ENCODE measurements around the gene SUN5. TPM values are rescaled to one million over a fixed set of nuclear protein-coding genes. Genes with fewer than 3 reads are reported as not detected.

The SUN5 gene
- total and polyA plus RNA-seq, 2 donors (not counting 1 experiment from before 2014, with no cell fraction given), result not detected

GRCh38 chr20:32962053-32962452 lies 42.2 kb downstream of the SUN5 start:
- peaks cover 0 to 26% (median 11%) of the 10 kb centered on the region in 3 donors for H3K9me3 ChIP-seq (ENCODE audit: control extremely low read depth in 1 of 3, control insufficient read depth in 2 of 3, insufficient read depth in 1 of 3, low read length in 2 of 3)
- no peaks in the 10 kb centered on the region for H3K36me3 ChIP-seq (replicated peaks in 1 of 2; ENCODE audit: control extremely low read depth in 1 of 2, control insufficient read depth in 1 of 2, extremely low read depth in 1 of 2, insufficient read depth in 2 of 2, low read length in 1 of 2)
- TF ChIP-seq EZH2 (IDR thresholded peaks at IDR 0.05; ENCODE audit: borderline replicate concordance, insufficient read depth, low read depth, low read length, poor library complexity, severe bottlenecking) (no peak), CTCF (IDR thresholded peaks at IDR 0.05) (no peak)
- H3K27me3 ChIP-seq (replicated peaks in 1 of 4; ENCODE audit: control extremely low read depth in 1 of 4, control insufficient read depth in 3 of 4, insufficient read depth in 4 of 4, low read length in 3 of 4), result no peaks in the 10 kb centered on the region
- intact Hi-C loops (cut with micrococcal nuclease), result no loop called here
- H3K27ac Mint-ChIP-seq, result no peak overlapping the region
- CTCF ChIA-PET, result no interaction called here
- no peak overlapping the region for H3K4me3 Mint-ChIP-seq
- H3K27ac ChIP-seq (ENCODE audit: low read length in 2 of 2), result no peak overlapping the region
- H3K79me2 ChIP-seq (ENCODE audit: control insufficient read depth, insufficient read depth, low read length), result no peaks in the 10 kb centered on the region
- no peak overlapping the region for H3K4me3 ChIP-seq (ENCODE audit: control extremely low read depth in 1 of 5, extremely low read depth in 1 of 5, insufficient read depth in 1 of 5, low read depth in 2 of 5, low read length in 4 of 5)
- H3K4me1 ChIP-seq (ENCODE audit: control insufficient read depth in 2 of 2, insufficient read depth in 2 of 2, low read length in 2 of 2), result peaks cover 5 to 15% of the 10 kb centered on the region in 2 donors
- no peaks in the 10 kb centered on the region for H3K27me3 Mint-ChIP-seq
- no peak overlapping the region for H2AFZ ChIP-seq (ENCODE audit: insufficient read depth, low read depth, low read length, poor library complexity, severe bottlenecking)
- POLR2A ChIA-PET, result no interaction called here
- peaks cover 6% of the 10 kb centered on the region for H3K9me3 Mint-ChIP-seq (ENCODE audit: insufficient read depth)
- ATAC-seq (ENCODE audit: low read depth), result no peak
- no peak overlapping the region for H3K4me2 ChIP-seq (replicated peaks; ENCODE audit: low read depth, low read length, poor library complexity, severe bottlenecking)
- no peaks in the 10 kb centered on the region for H4K20me1 ChIP-seq (ENCODE audit: control insufficient read depth, insufficient read depth, low read length, poor library complexity, severe bottlenecking)
- H3K9ac ChIP-seq (ENCODE audit: low read length), result no peak overlapping the region
- H3K4me1 Mint-ChIP-seq, result peaks cover 6% of the 10 kb centered on the region
- 100% methylated on average over 3 of the region's 5 CpGs for WGBS (ENCODE audit: insufficient coverage)
- no peak for DNase-seq

GRCh38 chr20:32960849-32961731 lies 43.1 kb downstream of the SUN5 start:
- TF ChIP-seq CTCF (IDR thresholded peaks at IDR 0.05) (no peak), EZH2 (IDR thresholded peaks at IDR 0.05; ENCODE audit: borderline replicate concordance, insufficient read depth, low read depth, low read length, poor library complexity, severe bottlenecking) (no peak)
- H2AFZ ChIP-seq (ENCODE audit: insufficient read depth, low read depth, low read length, poor library complexity, severe bottlenecking), result no peak overlapping the region
- intact Hi-C loops (cut with micrococcal nuclease), result no loop called here
- H3K4me2 ChIP-seq (replicated peaks; ENCODE audit: low read depth, low read length, poor library complexity, severe bottlenecking), result no peak overlapping the region
- ChIA-PET POLR2A (no interaction called here), CTCF (no interaction called here)
- peaks cover 0 to 26% (median 20%) of the 10 kb centered on the region in 3 donors for H3K9me3 ChIP-seq (ENCODE audit: control extremely low read depth in 1 of 3, control insufficient read depth in 2 of 3, insufficient read depth in 1 of 3, low read length in 2 of 3)
- no peak overlapping the region for H3K9ac ChIP-seq (ENCODE audit: low read length)
- Mint-ChIP-seq H3K4me3 (no peak overlapping the region), H3K9me3 (ENCODE audit: insufficient read depth) (peaks cover 8% of the 10 kb centered on the region), H3K27ac (no peak overlapping the region), H3K27me3 (no peaks in the 10 kb centered on the region), H3K4me1 (no peaks in the 10 kb centered on the region)
- no peaks in the 10 kb centered on the region for H4K20me1 ChIP-seq (ENCODE audit: control insufficient read depth, insufficient read depth, low read length, poor library complexity, severe bottlenecking)
- H3K27me3 ChIP-seq (replicated peaks in 1 of 4; ENCODE audit: control extremely low read depth in 1 of 4, control insufficient read depth in 3 of 4, insufficient read depth in 4 of 4, low read length in 3 of 4), result no peaks in the 10 kb centered on the region
- no peak for ATAC-seq (ENCODE audit: low read depth)
- no peak for DNase-seq
- H3K4me3 ChIP-seq (ENCODE audit: control extremely low read depth in 1 of 5, extremely low read depth in 1 of 5, insufficient read depth in 1 of 5, low read depth in 2 of 5, low read length in 4 of 5), result no peak overlapping the region
- H3K4me1 ChIP-seq (ENCODE audit: control insufficient read depth in 2 of 2, insufficient read depth in 2 of 2, low read length in 2 of 2), result peaks cover 0 to 5% of the 10 kb centered on the region in 2 donors
- H3K36me3 ChIP-seq (replicated peaks in 1 of 2; ENCODE audit: control extremely low read depth in 1 of 2, control insufficient read depth in 1 of 2, extremely low read depth in 1 of 2, insufficient read depth in 2 of 2, low read length in 1 of 2), result no peaks in the 10 kb centered on the region
- H3K27ac ChIP-seq (ENCODE audit: low read length in 2 of 2), result no peak overlapping the region
- H3K79me2 ChIP-seq (ENCODE audit: control insufficient read depth, insufficient read depth, low read length), result no peaks in the 10 kb centered on the region
- 95% methylated on average over 27 of the region's 28 CpGs for WGBS (ENCODE audit: insufficient coverage)

All from B cell (primary cell).